NOMO-1 treated with DMSO at 0.1 percent for 48 hours (cell line): ENCODE measurements around the gene LUC7L.
"Not testable (repeated sequence)": the region's sequence is repeated elsewhere in the genome, so short reads cannot be mapped to it uniquely, and the experiment has no call there.

Experiments
- DNase-seq: peaks from one replicate; lab custom pipeline; 2025; ENCODE audit not compliant: unreplicated experiment; lab: John Stamatoyannopoulos, UW

The LUC7L gene

DNA sequence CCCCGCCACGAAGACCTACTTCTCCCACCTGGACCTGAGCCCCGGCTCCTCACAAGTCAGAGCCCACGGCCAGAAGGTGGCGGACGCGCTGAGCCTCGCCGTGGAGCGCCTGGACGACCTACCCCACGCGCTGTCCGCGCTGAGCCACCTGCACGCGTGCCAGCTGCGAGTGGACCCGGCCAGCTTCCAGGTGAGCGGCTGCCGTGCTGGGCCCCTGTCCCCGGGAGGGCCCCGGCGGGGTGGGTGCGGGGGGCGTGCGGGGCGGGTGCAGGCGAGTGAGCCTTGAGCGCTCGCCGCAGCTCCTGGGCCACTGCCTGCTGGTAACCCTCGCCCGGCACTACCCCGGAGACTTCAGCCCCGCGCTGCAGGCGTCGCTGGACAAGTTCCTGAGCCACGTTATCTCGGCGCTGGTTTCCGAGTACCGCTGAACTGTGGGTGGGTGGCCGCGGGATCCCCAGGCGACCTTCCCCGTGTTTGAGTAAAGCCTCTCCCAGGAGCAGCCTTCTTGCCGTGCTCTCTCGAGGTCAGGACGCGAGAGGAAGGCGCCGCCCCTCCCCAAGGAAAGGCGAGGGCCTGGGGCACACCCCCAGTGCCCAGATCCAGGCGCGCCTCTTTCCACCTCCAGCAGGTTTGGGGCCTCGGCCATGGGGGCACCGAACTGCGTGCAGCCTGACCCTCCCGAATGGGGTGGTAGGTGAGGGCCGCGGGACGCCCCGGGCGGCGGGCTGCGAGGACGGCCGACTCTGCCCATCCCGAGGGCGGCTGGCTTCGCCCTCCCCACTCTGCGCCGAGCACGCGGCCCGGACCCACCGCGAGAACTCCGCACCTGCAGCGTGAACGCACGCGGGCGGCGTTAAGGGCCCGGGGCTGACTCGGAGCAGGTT is 48.3 kb downstream of the LUC7L start:
- DNase-seq, result peak; percentile 71

DNA sequence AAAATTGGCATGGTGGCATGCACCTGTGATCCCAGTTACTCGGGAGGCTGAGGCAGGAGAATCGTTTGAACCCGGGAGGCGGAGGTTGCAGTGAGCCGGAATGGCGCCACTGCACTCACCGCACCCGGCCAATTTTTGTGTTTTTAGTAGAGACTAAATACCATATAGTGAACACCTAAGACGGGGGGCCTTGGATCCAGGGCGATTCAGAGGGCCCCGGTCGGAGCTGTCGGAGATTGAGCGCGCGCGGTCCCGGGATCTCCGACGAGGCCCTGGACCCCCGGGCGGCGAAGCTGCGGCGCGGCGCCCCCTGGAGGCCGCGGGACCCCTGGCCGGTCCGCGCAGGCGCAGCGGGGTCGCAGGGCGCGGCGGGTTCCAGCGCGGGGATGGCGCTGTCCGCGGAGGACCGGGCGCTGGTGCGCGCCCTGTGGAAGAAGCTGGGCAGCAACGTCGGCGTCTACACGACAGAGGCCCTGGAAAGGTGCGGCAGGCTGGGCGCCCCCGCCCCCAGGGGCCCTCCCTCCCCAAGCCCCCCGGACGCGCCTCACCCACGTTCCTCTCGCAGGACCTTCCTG is 49.1 kb downstream of the LUC7L start, which contains the start of gene HBQ1:
TSS of gene HBQ1 (plus strand) at position 359 of the 575 bp plus-strand sequence. CDS start at position 387, 28 bp downstream.
- DNase-seq, result no peak

DNA sequence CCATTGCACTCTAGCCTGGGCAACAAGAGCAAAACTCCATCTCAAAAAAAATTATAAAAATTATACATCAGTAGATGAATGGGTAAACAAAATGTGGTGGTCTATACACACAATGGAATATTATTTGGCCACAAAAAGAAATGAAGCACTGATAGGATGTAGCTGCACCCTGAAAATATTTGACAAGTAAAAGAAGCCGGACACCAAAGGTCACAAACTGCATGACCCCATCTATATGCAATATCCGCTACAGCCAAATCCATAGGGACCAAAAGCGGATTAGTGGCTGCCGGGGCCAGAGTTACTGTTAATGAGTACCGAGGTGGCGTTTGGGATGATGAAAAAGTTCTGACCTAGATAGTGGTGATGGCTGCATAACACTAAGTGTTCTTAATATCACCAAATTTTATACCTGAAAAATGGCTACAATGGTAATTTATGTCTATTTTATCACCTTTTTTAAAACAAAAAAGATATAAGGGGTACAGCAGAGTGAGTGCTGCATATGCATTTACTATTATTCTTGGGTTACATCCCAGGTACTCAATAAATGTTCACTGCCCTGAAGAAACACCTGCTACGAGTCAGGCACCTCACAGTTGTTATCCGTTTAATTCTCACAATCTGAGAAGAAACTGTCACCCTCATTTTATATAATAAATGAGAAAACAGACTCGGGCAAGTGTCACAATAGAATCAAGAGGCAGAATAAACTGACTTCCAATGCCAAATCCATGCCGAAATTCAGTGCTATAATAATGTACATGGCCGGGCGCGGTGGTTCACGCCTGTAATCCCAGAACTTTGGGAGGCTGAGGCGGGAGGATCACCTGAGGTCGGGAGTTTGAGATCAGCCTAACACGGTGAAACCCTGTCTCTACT is 49.8 kb downstream of the LUC7L start:
- DNase-seq, result no peak

DNA sequence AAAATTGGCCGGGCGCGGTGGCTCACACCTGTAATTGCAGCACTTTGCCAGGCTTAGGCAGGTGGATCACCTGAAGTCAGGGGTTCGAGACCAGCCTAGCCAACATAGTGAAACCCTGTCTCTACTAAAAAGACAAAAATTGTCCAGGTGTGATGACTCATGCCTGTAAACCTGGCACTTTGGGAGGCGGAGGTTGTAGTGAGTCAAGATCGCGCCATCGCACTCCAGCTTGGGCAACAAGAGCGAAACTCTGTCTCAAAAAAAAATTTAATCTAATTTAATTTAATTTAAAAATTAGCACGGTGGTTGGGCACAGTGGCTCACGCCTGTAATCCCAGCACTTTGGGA is 50.6 kb downstream of the LUC7L start:
- no peak for DNase-seq

DNA sequence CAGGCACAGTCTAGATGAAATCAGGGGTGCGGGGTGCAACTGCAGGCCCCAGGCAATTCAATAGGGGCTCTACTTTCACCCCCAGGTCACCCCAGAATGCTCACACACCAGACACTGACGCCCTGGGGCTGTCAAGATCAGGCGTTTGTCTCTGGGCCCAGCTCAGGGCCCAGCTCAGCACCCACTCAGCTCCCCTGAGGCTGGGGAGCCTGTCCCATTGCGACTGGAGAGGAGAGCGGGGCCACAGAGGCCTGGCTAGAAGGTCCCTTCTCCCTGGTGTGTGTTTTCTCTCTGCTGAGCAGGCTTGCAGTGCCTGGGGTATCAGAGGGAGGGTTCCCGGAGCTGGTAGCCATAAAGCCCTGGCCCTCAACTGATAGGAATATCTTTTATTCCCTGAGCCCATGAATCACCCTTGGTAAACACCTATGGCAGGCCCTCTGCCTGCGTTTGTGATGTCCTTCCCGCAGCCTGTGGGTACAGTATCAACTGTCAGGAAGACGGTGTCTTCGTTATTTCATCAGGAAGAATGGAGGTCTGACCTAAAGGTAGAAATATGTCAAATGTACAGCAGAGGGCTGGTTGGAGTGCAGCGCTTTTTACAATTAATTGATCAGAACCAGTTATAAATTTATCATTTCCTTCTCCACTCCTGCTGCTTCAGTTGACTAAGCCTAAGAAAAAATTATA is 51.1 kb downstream of the LUC7L start:
- no peak for DNase-seq

DNA sequence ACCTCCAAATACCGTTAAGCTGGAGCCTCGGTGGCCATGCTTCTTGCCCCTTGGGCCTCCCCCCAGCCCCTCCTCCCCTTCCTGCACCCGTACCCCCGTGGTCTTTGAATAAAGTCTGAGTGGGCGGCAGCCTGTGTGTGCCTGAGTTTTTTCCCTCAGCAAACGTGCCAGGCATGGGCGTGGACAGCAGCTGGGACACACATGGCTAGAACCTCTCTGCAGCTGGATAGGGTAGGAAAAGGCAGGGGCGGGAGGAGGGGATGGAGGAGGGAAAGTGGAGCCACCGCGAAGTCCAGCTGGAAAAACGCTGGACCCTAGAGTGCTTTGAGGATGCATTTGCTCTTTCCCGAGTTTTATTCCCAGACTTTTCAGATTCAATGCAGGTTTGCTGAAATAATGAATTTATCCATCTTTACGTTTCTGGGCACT is 51.8 kb downstream of the LUC7L start:
- DNase-seq, result peak; percentile 99

DNA sequence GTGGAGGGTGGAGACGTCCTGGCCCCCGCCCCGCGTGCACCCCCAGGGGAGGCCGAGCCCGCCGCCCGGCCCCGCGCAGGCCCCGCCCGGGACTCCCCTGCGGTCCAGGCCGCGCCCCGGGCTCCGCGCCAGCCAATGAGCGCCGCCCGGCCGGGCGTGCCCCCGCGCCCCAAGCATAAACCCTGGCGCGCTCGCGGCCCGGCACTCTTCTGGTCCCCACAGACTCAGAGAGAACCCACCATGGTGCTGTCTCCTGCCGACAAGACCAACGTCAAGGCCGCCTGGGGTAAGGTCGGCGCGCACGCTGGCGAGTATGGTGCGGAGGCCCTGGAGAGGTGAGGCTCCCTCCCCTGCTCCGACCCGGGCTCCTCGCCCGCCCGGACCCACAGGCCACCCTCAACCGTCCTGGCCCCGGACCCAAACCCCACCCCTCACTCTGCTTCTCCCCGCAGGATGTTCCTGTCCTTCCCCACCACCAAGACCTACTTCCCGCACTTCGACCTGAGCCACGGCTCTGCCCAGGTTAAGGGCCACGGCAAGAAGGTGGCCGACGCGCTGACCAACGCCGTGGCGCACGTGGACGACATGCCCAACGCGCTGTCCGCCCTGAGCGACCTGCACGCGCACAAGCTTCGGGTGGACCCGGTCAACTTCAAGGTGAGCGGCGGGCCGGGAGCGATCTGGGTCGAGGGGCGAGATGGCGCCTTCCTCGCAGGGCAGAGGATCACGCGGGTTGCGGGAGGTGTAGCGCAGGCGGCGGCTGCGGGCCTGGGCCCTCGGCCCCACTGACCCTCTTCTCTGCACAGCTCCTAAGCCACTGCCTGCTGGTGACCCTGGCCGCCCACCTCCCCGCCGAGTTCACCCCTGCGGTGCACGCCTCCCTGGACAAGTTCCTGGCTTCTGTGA is 52.5 kb downstream of the LUC7L start, which contains the start of gene HBA1:
TSS of gene HBA1 (plus strand) at position 204 of the 906 bp plus-strand sequence. CDS start at position 241, 37 bp downstream.
- not testable (repeated sequence) for DNase-seq

DNA sequence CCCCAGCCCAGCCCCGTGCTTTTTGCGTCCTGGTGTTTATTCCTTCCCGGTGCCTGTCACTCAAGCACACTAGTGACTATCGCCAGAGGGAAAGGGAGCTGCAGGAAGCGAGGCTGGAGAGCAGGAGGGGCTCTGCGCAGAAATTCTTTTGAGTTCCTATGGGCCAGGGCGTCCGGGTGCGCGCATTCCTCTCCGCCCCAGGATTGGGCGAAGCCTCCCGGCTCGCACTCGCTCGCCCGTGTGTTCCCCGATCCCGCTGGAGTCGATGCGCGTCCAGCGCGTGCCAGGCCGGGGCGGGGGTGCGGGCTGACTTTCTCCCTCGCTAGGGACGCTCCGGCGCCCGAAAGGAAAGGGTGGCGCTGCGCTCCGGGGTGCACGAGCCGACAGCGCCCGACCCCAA is 53.2 kb downstream of the LUC7L start:
- not testable (repeated sequence) for DNase-seq

DNA sequence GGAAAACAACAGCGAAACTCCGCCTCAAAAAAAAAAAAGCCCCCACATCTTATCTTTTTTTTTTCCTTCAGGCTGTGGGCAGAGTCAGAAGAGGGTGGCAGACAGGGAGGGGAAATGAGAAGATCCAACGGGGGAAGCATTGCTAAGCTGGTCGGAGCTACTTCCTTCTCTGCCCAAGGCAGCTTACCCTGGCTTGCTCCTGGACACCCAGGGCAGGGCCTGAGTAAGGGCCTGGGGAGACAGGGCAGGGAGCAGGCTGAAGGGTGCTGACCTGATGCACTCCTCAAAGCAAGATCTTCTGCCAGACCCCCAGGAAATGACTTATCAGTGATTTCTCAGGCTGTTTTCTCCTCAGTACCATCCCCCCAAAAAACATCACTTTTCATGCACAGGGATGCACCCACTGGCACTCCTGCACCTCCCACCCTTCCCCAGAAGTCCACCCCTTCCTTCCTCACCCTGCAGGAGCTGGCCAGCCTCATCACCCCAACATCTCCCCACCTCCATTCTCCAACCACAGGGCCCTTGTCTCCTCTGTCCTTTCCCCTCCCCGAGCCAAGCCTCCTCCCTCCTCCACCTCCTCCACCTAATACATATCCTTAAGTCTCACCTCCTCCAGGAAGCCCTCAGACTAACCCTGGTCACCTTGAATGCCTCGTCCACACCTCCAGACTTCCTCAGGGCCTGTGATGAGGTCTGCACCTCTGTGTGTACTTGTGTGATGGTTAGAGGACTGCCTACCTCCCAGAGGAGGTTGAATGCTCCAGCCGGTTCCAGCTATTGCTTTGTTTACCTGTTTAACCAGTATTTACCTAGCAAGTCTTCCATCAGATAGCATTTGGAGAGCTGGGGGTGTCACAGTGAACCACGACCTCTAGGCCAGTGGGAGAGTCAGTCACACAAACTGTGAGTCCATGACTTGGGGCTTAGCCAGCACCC is 54.0 kb downstream of the LUC7L start:
- no peak for DNase-seq

DNA sequence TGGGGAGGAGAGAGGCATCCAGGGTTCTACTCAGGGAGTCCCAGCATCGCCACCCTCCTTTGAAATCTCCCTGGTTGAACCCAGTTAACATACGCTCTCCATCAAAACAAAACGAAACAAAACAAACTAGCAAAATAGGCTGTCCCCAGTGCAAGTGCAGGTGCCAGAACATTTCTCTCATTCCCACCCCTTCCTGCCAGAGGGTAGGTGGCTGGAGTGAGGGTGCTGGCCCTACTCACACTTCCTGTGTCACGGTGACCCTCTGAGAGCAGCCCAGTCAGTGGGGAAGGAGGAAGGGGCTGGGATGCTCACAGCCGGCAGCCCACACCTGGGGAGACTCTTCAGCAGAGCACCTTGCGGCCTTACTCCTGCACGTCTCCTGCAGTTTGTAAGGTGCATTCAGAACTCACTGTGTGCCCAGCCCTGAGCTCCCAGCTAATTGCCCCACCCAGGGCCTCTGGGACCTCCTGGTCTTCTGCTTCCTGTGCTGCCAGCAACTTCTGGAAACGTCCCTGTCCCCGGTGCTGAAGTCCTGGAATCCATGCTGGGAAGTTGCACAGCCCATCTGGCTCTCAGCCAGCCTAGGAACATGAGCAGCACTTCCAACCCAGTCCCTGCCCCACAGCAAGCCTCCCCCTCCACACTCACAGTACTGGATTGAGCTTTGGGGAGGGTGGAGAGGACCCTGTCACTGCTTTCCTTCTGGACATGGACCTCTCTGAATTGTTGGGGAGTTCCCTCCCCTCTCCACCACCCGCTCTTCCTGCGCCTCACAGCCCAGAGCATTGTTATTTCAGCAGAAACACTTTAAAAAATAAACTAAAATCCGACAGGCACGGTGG is 55.1 kb downstream of the LUC7L start:
- not testable (repeated sequence) for DNase-seq

DNA sequence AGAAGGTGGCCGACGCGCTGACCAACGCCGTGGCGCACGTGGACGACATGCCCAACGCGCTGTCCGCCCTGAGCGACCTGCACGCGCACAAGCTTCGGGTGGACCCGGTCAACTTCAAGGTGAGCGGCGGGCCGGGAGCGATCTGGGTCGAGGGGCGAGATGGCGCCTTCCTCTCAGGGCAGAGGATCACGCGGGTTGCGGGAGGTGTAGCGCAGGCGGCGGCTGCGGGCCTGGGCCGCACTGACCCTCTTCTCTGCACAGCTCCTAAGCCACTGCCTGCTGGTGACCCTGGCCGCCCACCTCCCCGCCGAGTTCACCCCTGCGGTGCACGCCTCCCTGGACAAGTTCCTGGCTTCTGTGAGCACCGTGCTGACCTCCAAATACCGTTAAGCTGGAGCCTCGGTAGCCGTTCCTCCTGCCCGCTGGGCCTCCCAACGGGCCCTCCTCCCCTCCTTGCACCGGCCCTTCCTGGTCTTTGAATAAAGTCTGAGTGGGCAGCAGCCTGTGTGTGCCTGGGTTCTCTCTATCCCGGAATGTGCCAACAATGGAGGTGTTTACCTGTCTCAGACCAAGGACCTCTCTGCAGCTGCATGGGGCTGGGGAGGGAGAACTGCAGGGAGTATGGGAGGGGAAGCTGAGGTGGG is 55.9 kb downstream of the LUC7L start:
- not testable (repeated sequence) for DNase-seq

DNA sequence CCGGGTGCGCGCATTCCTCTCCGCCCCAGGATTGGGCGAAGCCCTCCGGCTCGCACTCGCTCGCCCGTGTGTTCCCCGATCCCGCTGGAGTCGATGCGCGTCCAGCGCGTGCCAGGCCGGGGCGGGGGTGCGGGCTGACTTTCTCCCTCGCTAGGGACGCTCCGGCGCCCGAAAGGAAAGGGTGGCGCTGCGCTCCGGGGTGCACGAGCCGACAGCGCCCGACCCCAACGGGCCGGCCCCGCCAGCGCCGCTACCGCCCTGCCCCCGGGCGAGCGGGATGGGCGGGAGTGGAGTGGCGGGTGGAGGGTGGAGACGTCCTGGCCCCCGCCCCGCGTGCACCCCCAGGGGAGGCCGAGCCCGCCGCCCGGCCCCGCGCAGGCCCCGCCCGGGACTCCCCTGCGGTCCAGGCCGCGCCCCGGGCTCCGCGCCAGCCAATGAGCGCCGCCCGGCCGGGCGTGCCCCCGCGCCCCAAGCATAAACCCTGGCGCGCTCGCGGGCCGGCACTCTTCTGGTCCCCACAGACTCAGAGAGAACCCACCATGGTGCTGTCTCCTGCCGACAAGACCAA is 56.8 kb downstream of the LUC7L start, which contains the start of gene HBA2:
TSS of gene HBA2 (plus strand) at position 503 of the 568 bp plus-strand sequence. CDS start at position 540, 37 bp downstream.
- not testable (repeated sequence) for DNase-seq

DNA sequence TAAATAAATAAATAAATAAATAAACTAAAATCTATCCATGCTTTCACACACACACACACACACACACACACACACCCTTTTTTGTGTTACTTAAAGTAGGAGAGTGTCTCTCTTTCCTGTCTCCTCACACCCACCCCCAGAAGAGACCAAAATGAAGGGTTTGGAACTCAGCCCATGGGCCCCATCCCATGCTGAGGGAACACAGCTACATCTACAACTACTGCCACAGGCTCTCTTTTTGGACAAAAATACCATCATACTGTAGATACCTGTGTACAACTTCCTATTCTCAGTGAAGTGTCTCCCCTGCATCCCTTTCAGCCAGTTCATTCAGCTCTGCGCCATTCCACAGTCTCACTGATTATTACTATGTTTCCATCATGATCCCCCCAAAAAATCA is 58.5 kb downstream of the LUC7L start:
- DNase-seq, result no peak

DNA sequence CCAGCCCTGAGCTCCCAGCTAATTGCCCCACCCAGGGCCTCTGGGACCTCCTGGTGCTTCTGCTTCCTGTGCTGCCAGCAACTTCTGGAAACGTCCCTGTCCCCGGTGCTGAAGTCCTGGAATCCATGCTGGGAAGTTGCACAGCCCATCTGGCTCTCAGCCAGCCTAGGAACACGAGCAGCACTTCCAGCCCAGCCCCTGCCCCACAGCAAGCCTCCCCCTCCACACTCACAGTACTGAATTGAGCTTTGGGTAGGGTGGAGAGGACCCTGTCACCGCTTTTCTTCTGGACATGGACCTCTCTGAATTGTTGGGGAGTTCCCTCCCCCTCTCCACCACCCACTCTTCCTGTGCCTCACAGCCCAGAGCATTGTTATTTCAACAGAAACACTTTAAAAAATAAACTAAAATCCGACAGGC is 59.2 kb downstream of the LUC7L start:
- DNase-seq, result not testable (repeated sequence)

DNA sequence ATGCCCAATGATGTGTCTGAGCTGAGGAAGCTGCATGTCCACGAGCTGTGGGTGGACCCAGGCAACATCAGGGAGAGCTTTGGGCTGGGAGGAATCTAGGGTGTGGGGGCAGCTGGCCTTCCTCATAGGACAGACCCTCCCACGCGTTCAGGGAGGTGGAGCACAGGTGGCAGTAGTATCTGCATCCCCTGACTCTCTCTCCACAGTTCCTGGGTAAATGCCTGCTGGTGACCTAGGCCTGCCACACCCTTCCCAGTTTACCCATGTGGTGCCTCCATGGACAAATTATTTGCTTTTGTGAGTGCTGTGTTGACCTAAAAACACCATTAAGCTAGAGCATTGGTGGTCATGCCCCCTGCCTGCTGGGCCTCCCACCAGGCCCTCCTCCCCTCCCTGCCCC is 60.2 kb downstream of the LUC7L start:
- DNase-seq, result no peak

DNA sequence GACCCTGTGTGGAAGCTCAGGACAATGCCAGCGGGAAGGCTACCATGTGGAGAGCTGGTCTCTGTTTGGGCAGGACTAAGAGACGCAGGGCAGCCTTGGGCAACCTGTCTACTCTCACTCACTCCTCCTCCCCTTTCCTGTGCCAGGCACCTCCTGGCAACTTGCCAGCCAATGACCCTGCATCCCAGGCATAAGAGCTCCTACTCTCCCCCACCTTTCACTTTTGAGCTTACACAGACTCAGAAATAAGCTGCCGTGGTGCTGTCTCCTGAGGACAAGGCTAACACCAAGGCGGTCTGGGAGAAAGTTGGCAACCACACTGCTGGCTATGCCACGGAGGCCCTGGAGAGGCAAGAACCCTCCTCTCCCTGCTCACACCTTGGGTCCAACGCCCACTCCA is 60.8 kb downstream of the LUC7L start:
- DNase-seq, result no peak
